OCI-LY7 (cell line): ENCODE data around the gene CXCR6. TPM values are rescaled to one million over a fixed set of nuclear protein-coding genes. Genes with fewer than 3 reads are reported as not detected.

Experiments
- BruUV-seq: library from RNA; stranded (reverse); fragments of 400-500 nt; replicated peaks from 2 replicates; lab custom pipeline; 2021; lab: Mats Ljungman, UMichigan
- CTCF ChIA-PET: fragments of 300-600 bp; sonication (Branson Sonifier 250); formaldehyde crosslinking; loops from one replicate; lab custom pipeline; 2022; ENCODE audit warnings: antibody characterized with exemption; ENCODE audit not compliant: unreplicated experiment; lab: Charles Lee
- POLR2A ChIA-PET: fragments of 300-600 bp; sonication (Branson Sonifier 250); formaldehyde crosslinking; loops from one replicate; lab custom pipeline; 2022; ENCODE audit warnings: antibody characterized with exemption; lab: Charles Lee
- DNase-seq: peaks from one replicate; pipeline ENCODE4 v3.0.0-alpha.2; 2015; ENCODE audit warnings: low spot score
- H2AFZ ChIP-seq: fragments of 200-600 bp; sonication (generic), shearing (Covaris generic); 2 replicates; pipeline ENCODE4 v1.6.1; 2014; ENCODE audit warnings: mild to moderate bottlenecking, antibody characterized with exemption, low read length, moderate library complexity
- H3K27ac ChIP-seq: fragments of 200-600 bp; sonication (generic); 2 replicates; pipeline ENCODE4 v1.5.1; 2014; ENCODE audit warnings: mixed run types, low read depth, mild to moderate bottlenecking, moderate library complexity, low read length, inconsistent platforms; ENCODE audit not compliant: poor library complexity, severe bottlenecking
- H3K36me3 ChIP-seq: fragments of 200-600 bp; sonication (generic); 2 replicates; pipeline ENCODE4 v1.6.1; 2014; ENCODE audit warnings: mild to moderate bottlenecking, antibody characterized with exemption, low read length, moderate library complexity, mixed read lengths; ENCODE audit not compliant: insufficient read depth
- H3K4me1 ChIP-seq: fragments of 200-600 bp; sonication (generic); 2 replicates; pipeline ENCODE4 v1.5.1; 2014; ENCODE audit warnings: mild to moderate bottlenecking, low read length; ENCODE audit not compliant: insufficient read depth, poor library complexity, severe bottlenecking
- H3K4me2 ChIP-seq: fragments of 200-600 bp; sonication (generic); 2 replicates; pipeline ENCODE4 v1.6.1; 2014; ENCODE audit warnings: mild to moderate bottlenecking, low read length
- H3K4me3 ChIP-seq: fragments of 200-600 bp; sonication (generic); 2 replicates; pipeline ENCODE4 v1.5.1; 2014; ENCODE audit warnings: mild to moderate bottlenecking, low read depth, low read length; ENCODE audit not compliant: poor library complexity, severe bottlenecking
- H3K79me2 ChIP-seq: fragments of 200-600 bp; sonication (generic); 2 replicates; pipeline ENCODE4 v1.6.1; 2016; ENCODE audit warnings: low read depth, mild to moderate bottlenecking, low read length, moderate library complexity, mixed read lengths; ENCODE audit not compliant: insufficient read depth
- H3K9me2 ChIP-seq: fragments of 200-600 bp; sonication (generic); 2 replicates; pipeline ENCODE4 v1.6.1; 2016; ENCODE audit warnings: mild to moderate bottlenecking, low read length, mixed read lengths; ENCODE audit not compliant: insufficient read depth
- H3K9me3 ChIP-seq: fragments of 200-600 bp; sonication (generic); 2 replicates; pipeline ENCODE4 v1.6.1; 2014; ENCODE audit warnings: mild to moderate bottlenecking, mixed run types, low read length, mixed read lengths
- H4K20me1 ChIP-seq: fragments of 200-600 bp; sonication (generic); 2 replicates; pipeline ENCODE4 v1.6.1; 2014; ENCODE audit warnings: mild to moderate bottlenecking, antibody characterized with exemption, low read length, moderate library complexity, mixed read lengths; ENCODE audit not compliant: insufficient read depth
- CTCF ChIP-seq: fragments of 200-600 bp; sonication (generic); conservative IDR thresholded peaks from 2 replicates; pipeline ENCODE4 v1.5.1; 2014; ENCODE audit warnings: mild to moderate bottlenecking, antibody characterized with exemption, low read length, moderate library complexity, mixed read lengths
- EZH2phosphoT487 ChIP-seq: fragments of 200-600 bp; sonication (generic); IDR thresholded peaks from 2 replicates; pipeline ENCODE4 v1.6.1; 2018; ENCODE audit warnings: low read depth, borderline replicate concordance, mild to moderate bottlenecking, mixed run types, antibody characterized with exemption, low read length, moderate library complexity, mixed read lengths
- intact Hi-C: fragments of 100-400 bp; cut with micrococcal nuclease; formaldehyde crosslinking; loops from one replicate; pipeline ENCODE4 v1.10.0; 2022; ENCODE audit not compliant: unreplicated experiment
- total RNA-seq, 2 experiments: library from RNA; depleted of rRNA in 1 of 2; stranded (reverse); fragments of >200 nt in 1 of 2; shearing (Covaris generic) in 1 of 2; gene quantifications; 2 replicates each; pipeline ENCODE4 v1.2.3, GENCODE V29; 2014 to 2022

CXCR6 gene
- total RNA-seq, 2 experiments from 2014 or later, result not detected

GRCh38 chr3:45964139-45964538 lies 20.9 kb downstream of the CXCR6 start:
- Histone ChIP-seq H3K36me3 (peaks cover 87% of the 10 kb centered on the region), H3K4me2 (no peak overlapping the region), H4K20me1 (no peaks in the 10 kb centered on the region), H3K27ac (no peak overlapping the region), H3K4me3 (no peak overlapping the region), H3K9me3 (no peaks in the 10 kb centered on the region), H3K4me1 (no peaks in the 10 kb centered on the region), H3K9me2 (no peaks in the 10 kb centered on the region), H3K79me2 (no peaks in the 10 kb centered on the region), H2AFZ (no peak overlapping the region)
- ChIA-PET POLR2A (interaction anchor here (1.0 kb wide), 1 partner anchor 45 kb away, joined by 3 read pairs; no protein-coding TSS in a partner anchor), CTCF (no interaction called here)
- BruUV-seq, result no TSS peak
- no peak for TF ChIP-seq EZH2phosphoT487
- TF ChIP-seq CTCF, result no peak
- intact Hi-C loops, result no loop called here
- DNase-seq, result no peak

GRCh38 chr3:45965253-45965652 lies 22.0 kb downstream of the CXCR6 start:
- Histone ChIP-seq H3K4me3 (no peak overlapping the region), H3K9me2 (no peaks in the 10 kb centered on the region), H3K27ac (no peak overlapping the region), H3K4me1 (no peaks in the 10 kb centered on the region), H3K36me3 (peaks cover 87% of the 10 kb centered on the region), H4K20me1 (no peaks in the 10 kb centered on the region), H2AFZ (no peak overlapping the region), H3K9me3 (no peaks in the 10 kb centered on the region), H3K4me2 (no peak overlapping the region), H3K79me2 (no peaks in the 10 kb centered on the region)
- TF ChIP-seq CTCF (no peak), EZH2phosphoT487 (no peak)
- intact Hi-C loops, result no loop called here
- ChIA-PET CTCF (no interaction called here), POLR2A (interaction anchor here (0.7 kb wide), 1 partner anchor 608 kb away, joined by 3 read pairs; no protein-coding TSS in a partner anchor)
- DNase-seq, result no peak
- no TSS peak for BruUV-seq

GRCh38 chr3:45965653-45966052 lies 22.4 kb downstream of the CXCR6 start:
- Histone ChIP-seq H2AFZ (no peak overlapping the region), H3K4me2 (no peak overlapping the region), H3K79me2 (no peaks in the 10 kb centered on the region), H3K4me1 (no peaks in the 10 kb centered on the region), H3K4me3 (no peak overlapping the region), H3K27ac (no peak overlapping the region), H4K20me1 (no peaks in the 10 kb centered on the region), H3K9me3 (no peaks in the 10 kb centered on the region), H3K36me3 (peaks cover 84% of the 10 kb centered on the region), H3K9me2 (no peaks in the 10 kb centered on the region)
- intact Hi-C loops, result no loop called here
- BruUV-seq, result no TSS peak
- ChIA-PET CTCF (no interaction called here), POLR2A (interaction anchor here (0.7 kb wide), 1 partner anchor 608 kb away, joined by 3 read pairs; no protein-coding TSS in a partner anchor)
- no peak for DNase-seq
- TF ChIP-seq EZH2phosphoT487 (no peak), CTCF (no peak)
